HG03571 (cell line): ENCODE measurements around the gene DOCK8.

Experiments
- ATAC-seq: cut with Tn5 transposase; IDR thresholded peaks from one replicate; pipeline ENCODE4 v1.9.1; 2021; ENCODE audit not compliant: unreplicated experiment

The DOCK8 gene

GRCh38 chr9:304519-305185 lies 90.0 kb downstream of the DOCK8 start:
- ATAC-seq, result no peak

- ATAC-seq, result no peak
These were observed 92.2 kb downstream of the DOCK8 start for GRCh38 chr9:306907-307306.

- ATAC-seq, result no peak
These were observed 97.2 kb downstream of the DOCK8 start for GRCh38 chr9:311841-312240.

- no peak for ATAC-seq
These were observed 98.1 kb downstream of the DOCK8 start for GRCh38 chr9:312596-313320.

GRCh38 chr9:316382-316965 lies 101.8 kb downstream of the DOCK8 start:
- ATAC-seq, result no peak

- ATAC-seq, result no peak
These were observed 104.0 kb downstream of the DOCK8 start for GRCh38 chr9:318646-319045.

- no peak for ATAC-seq
These were observed 110.3 kb downstream of the DOCK8 start for GRCh38 chr9:324971-325370.

- no peak for ATAC-seq
These were observed 112.0 kb downstream of the DOCK8 start for GRCh38 chr9:326667-327066.

- no peak for ATAC-seq
These were observed 113.8 kb downstream of the DOCK8 start for GRCh38 chr9:328453-328852.

- no peak for ATAC-seq
These were observed 116.5 kb downstream of the DOCK8 start for GRCh38 chr9:331197-331596.

- no peak for ATAC-seq
These were observed 120.7 kb downstream of the DOCK8 start for GRCh38 chr9:335373-335772.

GRCh38 chr9:336039-336438 lies 121.4 kb downstream of the DOCK8 start:
- ATAC-seq, result no peak

GRCh38 chr9:338602-339001 lies 123.9 kb downstream of the DOCK8 start:
- ATAC-seq, result no peak

- ATAC-seq, result no peak
These were observed 127.2 kb downstream of the DOCK8 start for GRCh38 chr9:341634-342421.

- no peak for ATAC-seq
These were observed 129.1 kb downstream of the DOCK8 start for GRCh38 chr9:343773-344172.

- ATAC-seq, result no peak
These were observed 131.5 kb downstream of the DOCK8 start for GRCh38 chr9:346111-346571.

GRCh38 chr9:347667-348292 lies 133.1 kb downstream of the DOCK8 start:
- ATAC-seq, result no peak

- no peak for ATAC-seq
These were observed 135.7 kb downstream of the DOCK8 start for GRCh38 chr9:350384-350783.

GRCh38 chr9:351916-352315 lies 137.3 kb downstream of the DOCK8 start:
- ATAC-seq, result no peak

GRCh38 chr9:353077-353476 lies 138.4 kb downstream of the DOCK8 start:
- no peak for ATAC-seq

- no peak for ATAC-seq
These were observed 139.8 kb downstream of the DOCK8 start for GRCh38 chr9:354453-354852.
